ENCODE results near the gene PAQR7. TPM values are rescaled to one million over a fixed set of nuclear protein-coding genes. Genes with fewer than 3 reads are reported as not detected.

PAQR7 gene
- polyA plus RNA-seq, 1 donor from 2014 or later = 4.1 TPM

GRCh38 chr1:25895365-25895990, 20.0 kb upstream of the PAQR7 start:
- peaks cover 39% of the 10 kb centered on the region for H3K79me2 ChIP-seq (replicated peaks; ENCODE audit: insufficient read depth, low read length)
- H3K36me3 ChIP-seq (ENCODE audit: insufficient read depth, low read length) = peaks cover 25% of the 10 kb centered on the region
- H3K9me3 ChIP-seq (ENCODE audit: low read length) = no peaks in the 10 kb centered on the region
- peaks cover 6% of the 10 kb centered on the region for H3F3A ChIP-seq (ENCODE audit: insufficient read depth, low read length, poor library complexity, severe bottlenecking)
- peaks cover 37% of the 10 kb centered on the region for H4K20me1 ChIP-seq (ENCODE audit: insufficient read depth)
- no peaks in the 10 kb centered on the region for H3K27me3 ChIP-seq (ENCODE audit: insufficient read depth, low read depth, low read length)
- H3K9me2 ChIP-seq (ENCODE audit: insufficient read depth, low read length) = no peaks in the 10 kb centered on the region
- H2AFZ ChIP-seq (ENCODE audit: low read depth, low read length) = no peak overlapping the region
- peak overlapping the region; percentile 52 for H3K27ac ChIP-seq (ENCODE audit: low read length)
- peak; percentile 96 for TF ChIP-seq SMC3 (conservative IDR thresholded peaks at IDR 0.05; ENCODE audit: poor library complexity)
- TF ChIP-seq RAD21 (conservative IDR thresholded peaks at IDR 0.05) = peak; percentile 98
- peak; percentile 99 for TF ChIP-seq CTCF (IDR thresholded peaks at IDR 0.05; ENCODE audit: poor library complexity, severe bottlenecking)
- TF ChIP-seq POLR2AphosphoS5 (IDR thresholded peaks at IDR 0.05) = peak; percentile 40
- TF ChIP-seq TAF1 (IDR thresholded peaks at IDR 0.05; ENCODE audit: low read depth) = no peak
- peak; percentile 52 for TF ChIP-seq MXI1 (conservative IDR thresholded peaks at IDR 0.05; ENCODE audit: poor library complexity, severe bottlenecking)
- TF ChIP-seq EZH2 (IDR thresholded peaks at IDR 0.05; ENCODE audit: borderline replicate concordance, insufficient read depth, low read length, poor library complexity, severe bottlenecking) = no peak
- peak; percentile 42 for TF ChIP-seq EP300 (conservative IDR thresholded peaks at IDR 0.05; ENCODE audit: poor library complexity, severe bottlenecking)
- TF ChIP-seq REST (IDR thresholded peaks at IDR 0.05; ENCODE audit: borderline replicate concordance) = no peak
- peak overlapping the region; percentile 43 for H3K4me3 ChIP-seq (ENCODE audit: low read length)
- peak overlapping the region; percentile 42 for H3K9ac ChIP-seq (ENCODE audit: low read length)
- peak overlapping the region; percentile 3 for H3K4me2 ChIP-seq (ENCODE audit: low read length)

- Histone ChIP-seq H3K4me3 (ENCODE audit: low read length) (no peak overlapping the region), H3K9me3 (ENCODE audit: low read length) (no peaks in the 10 kb centered on the region), H3K79me2 (replicated peaks; ENCODE audit: insufficient read depth, low read length) (peaks cover 16% of the 10 kb centered on the region), H2AFZ (ENCODE audit: low read depth, low read length) (no peak overlapping the region), H3K27me3 (ENCODE audit: insufficient read depth, low read depth, low read length) (no peaks in the 10 kb centered on the region), H3K36me3 (ENCODE audit: insufficient read depth, low read length) (peaks cover 21% of the 10 kb centered on the region), H3K9me2 (ENCODE audit: insufficient read depth, low read length) (no peaks in the 10 kb centered on the region), H3F3A (ENCODE audit: insufficient read depth, low read length, poor library complexity, severe bottlenecking) (peaks cover 6% of the 10 kb centered on the region), H3K4me2 (ENCODE audit: low read length) (no peak overlapping the region), H3K9ac (ENCODE audit: low read length) (no peak overlapping the region), H3K27ac (ENCODE audit: low read length) (no peak overlapping the region), H4K20me1 (ENCODE audit: insufficient read depth) (peaks cover 14% of the 10 kb centered on the region)
- TF ChIP-seq RAD21 (conservative IDR thresholded peaks at IDR 0.05) = no peak
- TF ChIP-seq CTCF (IDR thresholded peaks at IDR 0.05; ENCODE audit: poor library complexity, severe bottlenecking) = no peak
- TF ChIP-seq EZH2 (IDR thresholded peaks at IDR 0.05; ENCODE audit: borderline replicate concordance, insufficient read depth, low read length, poor library complexity, severe bottlenecking) = no peak
- no peak for TF ChIP-seq SMC3 (conservative IDR thresholded peaks at IDR 0.05; ENCODE audit: poor library complexity)
- TF ChIP-seq TAF1 (IDR thresholded peaks at IDR 0.05; ENCODE audit: low read depth) = no peak
- TF ChIP-seq REST (IDR thresholded peaks at IDR 0.05; ENCODE audit: borderline replicate concordance) = no peak
- TF ChIP-seq EP300 (conservative IDR thresholded peaks at IDR 0.05; ENCODE audit: poor library complexity, severe bottlenecking) = no peak
- no peak for TF ChIP-seq MXI1 (conservative IDR thresholded peaks at IDR 0.05; ENCODE audit: poor library complexity, severe bottlenecking)
- TF ChIP-seq POLR2AphosphoS5 (IDR thresholded peaks at IDR 0.05) = no peak
These were observed 17.6 kb upstream of the PAQR7 start for GRCh38 chr1:25893116-25893515.
